Fibroblast of villous mesenchyme (primary cell): ENCODE measurements around the gene PRDM4. TPM values are rescaled to one million over a fixed set of nuclear protein-coding genes. Genes with fewer than 3 reads are reported as not detected.

ENCODE experiments used
- DNase-seq: peaks from one replicate; pipeline ENCODE4 v3.0.0-alpha.2; 2010; ENCODE audit warnings: low read depth
- H3K4me3 ChIP-seq: 2 replicates; pipeline ENCODE4 v1.5.1; 2011; ENCODE audit warnings: low read depth, mild to moderate bottlenecking, low read length
- total RNA-seq: library from RNA; depleted of rRNA; stranded (reverse); fragments of >200 nt; gene quantifications from 2 replicates; pipeline ENCODE4 v1.2.3, GENCODE V29; 2012
- TF ChIP-seq, protein P1 (sequence below): IDR thresholded peaks from 2 replicates; pipeline ENCODE4 v1.5.1; 2012; ENCODE audit warnings: low read depth, mild to moderate bottlenecking, low read length; ENCODE audit not compliant: insufficient read depth

The PRDM4 gene
- total RNA-seq, 1 donor, result 28.9 TPM

DNA sequence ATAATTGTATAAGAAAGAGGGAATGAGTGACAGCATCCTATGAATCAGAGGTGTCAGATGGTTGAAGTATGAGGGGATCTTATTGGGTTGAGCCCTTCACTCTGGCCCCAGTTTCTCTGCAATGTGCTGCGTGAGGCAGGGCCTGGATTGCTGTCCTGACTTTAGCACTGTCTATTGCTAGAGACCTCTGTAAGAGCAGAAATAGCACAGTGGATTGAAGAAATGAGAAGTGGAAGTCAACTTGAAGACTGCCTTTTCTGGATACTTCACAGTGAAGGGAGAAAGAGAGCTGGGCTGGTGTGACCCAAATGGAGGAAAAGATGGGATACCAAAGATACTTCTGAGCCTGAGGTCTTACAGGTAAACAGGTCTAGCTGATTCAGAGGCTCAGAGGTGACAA is 19.4 kb upstream of the PRDM4 start:
- DNase-seq, result no peak
- TF ChIP-seq, protein P1, sequence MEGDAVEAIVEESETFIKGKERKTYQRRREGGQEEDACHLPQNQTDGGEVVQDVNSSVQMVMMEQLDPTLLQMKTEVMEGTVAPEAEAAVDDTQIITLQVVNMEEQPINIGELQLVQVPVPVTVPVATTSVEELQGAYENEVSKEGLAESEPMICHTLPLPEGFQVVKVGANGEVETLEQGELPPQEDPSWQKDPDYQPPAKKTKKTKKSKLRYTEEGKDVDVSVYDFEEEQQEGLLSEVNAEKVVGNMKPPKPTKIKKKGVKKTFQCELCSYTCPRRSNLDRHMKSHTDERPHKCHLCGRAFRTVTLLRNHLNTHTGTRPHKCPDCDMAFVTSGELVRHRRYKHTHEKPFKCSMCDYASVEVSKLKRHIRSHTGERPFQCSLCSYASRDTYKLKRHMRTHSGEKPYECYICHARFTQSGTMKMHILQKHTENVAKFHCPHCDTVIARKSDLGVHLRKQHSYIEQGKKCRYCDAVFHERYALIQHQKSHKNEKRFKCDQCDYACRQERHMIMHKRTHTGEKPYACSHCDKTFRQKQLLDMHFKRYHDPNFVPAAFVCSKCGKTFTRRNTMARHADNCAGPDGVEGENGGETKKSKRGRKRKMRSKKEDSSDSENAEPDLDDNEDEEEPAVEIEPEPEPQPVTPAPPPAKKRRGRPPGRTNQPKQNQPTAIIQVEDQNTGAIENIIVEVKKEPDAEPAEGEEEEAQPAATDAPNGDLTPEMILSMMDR, result no peak
- no peak overlapping the region for H3K4me3 ChIP-seq

- TF ChIP-seq, protein P1, result no peak
- H3K4me3 ChIP-seq, result no peak overlapping the region
These were observed 18.3 kb upstream of the PRDM4 start for GRCh38 chr12:107779077-107779831.

DNA sequence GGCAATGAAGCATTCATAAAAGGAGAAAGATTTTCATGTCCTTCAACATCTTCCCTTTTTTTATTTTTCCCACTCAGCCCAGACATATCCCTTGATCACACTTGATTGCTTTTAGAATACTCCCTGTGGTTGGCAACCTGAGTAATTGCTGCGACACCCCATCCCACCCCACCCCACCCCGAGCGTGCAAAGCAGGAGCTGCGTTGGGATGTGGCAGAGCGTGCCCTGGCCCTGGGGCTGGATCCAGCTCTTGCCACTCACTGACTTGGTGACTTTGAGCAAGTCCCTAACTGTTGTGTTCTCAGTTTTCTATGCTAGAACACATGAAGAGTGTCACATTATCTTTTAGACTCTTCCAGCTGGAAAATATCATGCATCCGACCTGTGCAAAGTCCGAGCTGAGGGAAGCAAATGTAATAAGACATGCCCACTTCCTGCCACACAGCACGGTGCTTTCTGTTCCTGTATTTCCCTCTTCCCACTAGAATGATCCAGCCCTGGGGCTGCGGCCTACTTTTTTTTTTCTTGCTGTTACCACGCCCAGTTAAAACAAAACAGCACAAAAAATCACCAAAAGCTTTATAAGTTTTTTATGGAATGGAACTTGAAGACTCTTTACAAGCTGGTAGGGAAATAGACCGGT is 17.6 kb upstream of the PRDM4 start:
- DNase-seq, result no peak
- TF ChIP-seq, protein P1, result no peak
- no peak overlapping the region for H3K4me3 ChIP-seq

More at GRCh38 chr12:107779077-107779831, 18.3 kb upstream of the PRDM4 start:
- DNase-seq, result no peak

DNA sequence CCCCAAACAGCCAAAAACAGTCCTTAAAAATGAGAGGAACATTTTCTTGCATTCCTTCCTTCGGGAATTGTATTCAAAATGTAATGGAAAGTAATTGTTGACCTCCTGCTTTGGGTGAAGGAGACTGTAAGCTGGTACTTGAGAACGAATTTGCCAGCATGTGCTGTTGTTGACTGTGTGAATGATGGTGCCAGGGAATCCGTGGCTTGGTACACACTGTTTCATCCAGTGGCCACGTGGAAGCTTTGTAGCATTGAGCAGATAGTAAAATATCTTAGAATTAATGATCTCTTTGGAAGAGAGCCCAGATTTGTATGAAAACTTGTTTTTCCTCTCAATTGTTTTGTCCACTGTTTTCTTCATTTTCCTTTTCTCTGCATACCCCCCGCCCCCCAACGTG is 15.2 kb upstream of the PRDM4 start:
- DNase-seq, result no peak
- H3K4me3 ChIP-seq, result no peak overlapping the region
- TF ChIP-seq, protein P1, result no peak

- DNase-seq, result peak; percentile 2
- TF ChIP-seq, protein P1, result no peak
- no peak overlapping the region for H3K4me3 ChIP-seq
These were observed 14.3 kb upstream of the PRDM4 start for GRCh38 chr12:107775093-107775721.

GRCh38 chr12:107774349-107775029 is 13.6 kb upstream of the PRDM4 start, which contains the start of gene ASCL4:
Gene ASCL4 (plus strand): TSS chr12:107774704. CDS start chr12:107775219, 515 bp downstream.
- TF ChIP-seq, protein P1, result no peak
- no peak within 1 kb of the TSS for H3K4me3 ChIP-seq
- DNase-seq, result no peak
